Tibial nerve (tissue), 4 donors: ENCODE data around the gene HOXA3.

Experiments
- CTCF ChIP-seq, 5 experiments: fragments of 200-600 bp in 3 of 5; fragments of 450-650 bp in 2 of 5; sonication (generic) in 3 of 5; IDR thresholded peaks; one replicate each; pipeline ENCODE4 v1.5.1; 2016 to 2019; ENCODE audit warnings: antibody characterized with exemption in 5 of 5, mild to moderate bottlenecking in 3 of 5, moderate library complexity in 2 of 5
- EP300 ChIP-seq, 2 donors: sonication (generic); formaldehyde crosslinking; IDR thresholded peaks; one replicate each; pipeline ENCODE4 v1.6.1; 2017; ENCODE audit warnings: antibody characterized with exemption in 2 of 2, mild to moderate bottlenecking in 1 of 2
- POLR2A ChIP-seq, 2 donors: fragments of 450-650 bp; IDR thresholded peaks; one replicate each; pipeline ENCODE4 v1.6.1; 2017; ENCODE audit warnings: antibody characterized with exemption in 2 of 2, mild to moderate bottlenecking in 2 of 2, moderate library complexity in 2 of 2

- peak; percentile 42 to 82 (median 63) for TF ChIP-seq CTCF (IDR thresholded peaks at IDR 0.05)
- TF ChIP-seq EP300 (IDR thresholded peaks at IDR 0.05), result peak; percentile 51 to 68
- TF ChIP-seq POLR2A (IDR thresholded peaks at IDR 0.05), result peak in 1 of 2 donors; percentile 51
Observed at GRCh38 chr7:27143023-27143949, 9.1 kb downstream of the HOXA3 start, which contains the start of gene HOXA5.
